Pons (tissue), 1 donor: ENCODE data around the gene TOGARAM1.

ENCODE experiments used
- DNase-seq: peaks from one replicate; pipeline ENCODE4 v3.0.0-alpha.2; 2016; ENCODE audit warnings: low spot score

The TOGARAM1 gene

DNA sequence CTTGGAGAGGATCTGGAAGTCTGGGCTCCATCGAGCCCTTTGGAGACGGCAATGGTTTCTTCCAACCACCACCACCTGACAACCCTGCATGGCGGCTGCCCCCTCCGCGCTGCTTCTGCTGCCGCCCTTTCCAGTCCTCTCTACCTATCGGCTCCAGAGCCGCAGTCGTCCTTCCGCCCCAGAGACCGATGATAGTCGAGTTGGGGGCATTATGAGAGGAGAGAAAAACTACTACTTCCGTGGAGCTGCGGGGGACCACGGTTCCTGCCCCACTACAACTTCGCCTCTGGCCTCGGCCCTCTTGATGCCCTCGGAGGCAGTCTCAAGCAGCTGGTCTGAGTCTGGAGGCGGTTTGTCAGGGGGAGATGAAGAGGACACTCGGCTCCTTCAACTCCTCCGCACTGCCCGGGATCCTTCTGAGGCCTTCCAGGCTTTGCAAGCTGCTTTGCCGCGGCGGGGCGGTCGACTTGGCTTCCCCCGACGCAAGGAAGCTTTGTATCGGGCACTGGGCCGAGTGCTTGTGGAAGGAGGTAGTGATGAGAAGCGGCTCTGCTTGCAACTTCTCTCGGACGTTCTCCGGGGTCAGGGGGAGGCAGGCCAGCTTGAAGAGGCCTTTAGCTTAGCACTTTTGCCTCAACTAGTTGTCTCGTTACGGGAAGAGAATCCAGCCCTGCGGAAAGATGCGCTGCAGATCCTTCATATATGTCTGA is 499 bp downstream of the TOGARAM1 start:
- DNase-seq = peak; percentile 55

DNA sequence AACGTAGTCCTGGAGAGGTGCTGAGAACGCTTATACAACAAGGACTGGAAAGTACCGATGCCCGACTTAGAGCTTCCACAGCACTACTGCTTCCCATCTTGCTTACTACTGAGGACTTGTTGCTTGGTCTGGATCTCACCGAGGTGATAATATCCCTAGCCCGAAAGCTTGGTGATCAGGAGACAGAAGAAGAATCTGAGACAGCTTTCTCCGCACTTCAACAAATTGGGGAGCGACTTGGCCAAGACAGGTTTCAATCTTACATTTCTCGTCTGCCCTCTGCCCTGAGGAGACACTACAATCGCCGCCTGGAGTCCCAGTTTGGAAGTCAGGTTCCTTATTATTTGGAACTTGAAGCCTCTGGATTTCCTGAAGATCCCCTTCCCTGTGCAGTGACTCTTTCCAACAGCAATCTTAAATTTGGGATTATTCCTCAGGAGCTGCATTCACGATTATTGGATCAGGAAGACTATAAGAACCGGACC is 1.1 kb downstream of the TOGARAM1 start:
- DNase-seq = no peak

GRCh38 chr14:44963775-44964380 is 1.9 kb downstream of the TOGARAM1 start:
- DNase-seq = peak; percentile 70

DNA sequence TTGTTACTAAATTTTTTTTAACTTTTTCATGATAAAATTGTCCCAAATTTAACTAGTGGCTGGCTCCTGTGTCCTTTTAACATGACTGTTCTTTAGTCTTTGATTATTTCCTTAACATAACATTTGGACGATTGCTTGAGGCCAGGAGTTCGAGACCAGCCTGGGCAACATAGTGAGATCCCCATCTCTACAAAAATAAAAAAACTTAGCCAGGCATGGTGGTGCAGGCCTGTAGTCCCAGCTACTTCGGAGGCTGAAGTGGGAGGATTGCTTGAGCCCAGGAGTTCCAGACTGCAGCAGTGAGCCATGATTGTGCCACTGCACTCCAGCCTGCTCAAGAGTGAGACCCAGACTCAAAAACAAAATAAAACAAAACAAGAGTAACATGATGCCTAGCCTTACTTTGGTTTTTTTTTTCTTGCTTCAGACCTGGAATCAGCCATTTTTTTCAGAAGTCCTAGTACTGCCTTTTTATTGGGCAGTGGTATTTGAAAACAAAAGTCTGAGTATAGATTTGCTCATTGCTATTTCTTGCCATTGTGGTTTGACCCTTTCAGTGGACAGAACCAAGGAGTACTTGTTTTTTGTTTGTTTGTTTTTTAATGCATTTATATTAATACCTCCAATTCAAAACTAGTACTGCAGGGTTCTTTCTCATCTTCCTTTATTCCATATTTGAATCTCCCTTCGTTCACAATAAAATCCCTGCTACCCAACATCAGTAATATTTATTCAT is 4.8 kb downstream of the TOGARAM1 start:
- no peak for DNase-seq

DNA sequence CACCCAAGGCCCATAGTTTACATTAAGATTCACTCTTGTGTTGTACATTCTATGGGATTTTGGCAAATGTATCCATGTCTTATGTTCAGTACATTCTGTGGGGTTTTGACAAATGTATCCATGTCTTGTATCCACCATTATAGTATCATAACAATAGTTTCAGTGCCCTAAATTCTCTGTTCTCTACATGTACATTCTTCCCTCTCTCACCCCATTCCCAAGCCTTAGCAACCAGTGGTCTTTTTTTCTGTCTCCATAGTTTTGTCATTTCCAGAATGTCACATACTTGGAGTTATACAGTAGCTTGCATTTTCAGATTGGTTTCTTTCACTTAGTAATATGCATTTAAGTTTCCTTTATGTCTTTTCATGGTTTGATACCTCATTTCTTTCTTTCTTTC is 6.7 kb downstream of the TOGARAM1 start:
- DNase-seq = no peak

GRCh38 chr14:44970907-44971306 is 8.9 kb downstream of the TOGARAM1 start:
- no peak for DNase-seq

- DNase-seq = no peak
These were observed 9.5 kb downstream of the TOGARAM1 start for GRCh38 chr14:44971459-44971858.

GRCh38 chr14:44979273-44979672 is 17.3 kb downstream of the TOGARAM1 start:
- no peak for DNase-seq

DNA sequence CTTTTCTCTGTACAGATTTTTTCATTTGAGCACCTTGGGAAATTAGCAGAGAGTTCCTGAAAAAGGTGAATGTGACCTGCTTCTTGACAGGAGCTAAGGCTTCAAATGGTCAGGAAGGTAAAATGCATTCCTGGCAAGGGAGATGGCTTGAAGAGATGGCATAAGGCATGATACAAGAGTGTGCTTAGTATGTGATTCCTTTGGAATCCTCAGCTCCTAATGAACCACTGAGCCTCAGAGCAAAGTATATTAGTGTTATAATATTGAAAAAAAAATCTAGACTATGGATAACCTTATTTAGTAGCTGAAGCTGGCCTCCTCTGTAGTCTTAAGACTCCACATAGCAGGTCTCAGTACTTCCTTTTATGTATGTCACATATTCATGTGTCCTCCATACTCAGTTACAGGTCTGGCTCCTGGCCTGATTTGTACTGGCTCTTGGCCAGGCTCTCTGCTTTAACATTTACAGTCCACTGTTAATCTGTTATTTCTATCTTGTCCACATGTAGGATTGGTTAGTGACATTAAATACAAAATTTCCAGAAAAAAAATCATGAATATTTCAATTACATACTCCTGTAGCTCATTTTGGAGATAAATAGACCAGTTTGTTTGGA is 17.9 kb downstream of the TOGARAM1 start:
- DNase-seq = no peak

DNA sequence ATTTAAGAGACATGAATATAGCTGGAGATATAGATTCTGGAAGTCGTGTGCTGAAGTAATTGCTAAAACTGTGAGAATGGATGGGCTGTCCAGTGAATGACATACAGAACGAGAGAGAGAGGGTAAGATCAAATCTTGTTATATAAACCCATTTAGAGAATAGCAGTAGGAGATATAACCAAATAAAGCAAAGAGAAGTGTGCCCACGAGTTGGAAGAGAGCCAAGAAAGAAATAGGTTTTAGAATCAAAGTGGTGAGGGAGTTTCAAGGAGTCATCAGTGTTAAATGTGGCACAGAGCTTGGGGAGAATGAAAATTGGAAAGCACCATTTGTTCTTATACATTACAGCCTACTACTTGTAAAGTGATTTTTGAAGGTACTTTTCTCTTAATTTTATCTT is 19.2 kb downstream of the TOGARAM1 start:
- DNase-seq = no peak

GRCh38 chr14:44982594-44982993 is 20.6 kb downstream of the TOGARAM1 start:
- DNase-seq = no peak

- DNase-seq = no peak
These were observed 26.7 kb downstream of the TOGARAM1 start for GRCh38 chr14:44988694-44989093.

- peak; percentile 44 for DNase-seq
These were observed 27.8 kb downstream of the TOGARAM1 start for GRCh38 chr14:44989497-44990440.

GRCh38 chr14:44990533-44990932 is 28.5 kb downstream of the TOGARAM1 start:
- no peak for DNase-seq

- peak; percentile 96 for DNase-seq
These were observed 33.2 kb downstream of the TOGARAM1 start for GRCh38 chr14:44995196-44995595.

DNA sequence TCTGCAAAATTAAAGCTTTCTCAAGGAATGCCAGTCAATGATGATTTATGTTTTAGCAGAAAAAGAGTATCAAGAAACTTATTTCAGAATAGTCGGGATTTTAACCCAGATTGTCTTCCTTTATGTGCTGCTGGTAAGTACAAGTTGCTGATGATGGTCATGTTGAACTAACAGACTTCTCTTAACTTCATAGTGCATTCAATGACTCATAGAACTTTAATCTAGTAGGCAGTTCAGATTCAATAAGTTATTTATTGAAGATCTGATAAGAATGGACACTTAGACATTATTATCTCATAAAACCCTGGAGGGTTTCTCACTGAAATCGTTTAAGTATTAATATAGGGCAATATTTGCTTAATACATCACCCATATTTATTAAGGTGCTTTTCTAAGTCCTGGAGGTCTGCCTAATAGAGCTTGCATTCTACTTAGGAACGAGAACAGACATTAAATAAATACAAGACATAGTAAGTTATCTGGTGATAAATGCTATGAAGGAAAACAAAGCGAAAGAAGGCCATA is 33.8 kb downstream of the TOGARAM1 start:
- no peak for DNase-seq

GRCh38 chr14:45003924-45004323 is 41.9 kb downstream of the TOGARAM1 start:
- DNase-seq = no peak

DNA sequence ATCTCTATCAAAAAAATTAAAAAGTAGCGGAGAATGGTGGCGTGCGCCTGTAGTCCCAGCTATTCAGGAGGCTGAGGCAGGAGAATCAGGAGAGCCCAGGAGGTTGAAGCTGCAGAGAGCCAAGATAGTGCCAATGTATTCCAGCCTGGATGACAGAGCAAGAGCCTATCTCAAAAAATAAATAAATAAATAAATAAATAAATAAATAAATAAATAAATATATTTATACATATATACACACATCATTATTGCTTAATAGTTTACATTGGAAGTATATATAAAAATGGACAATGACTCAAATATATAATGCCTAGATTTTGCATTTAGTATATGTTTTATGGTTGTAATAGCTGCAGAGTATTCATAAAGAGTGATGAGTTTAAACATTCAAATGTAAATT is 53.1 kb downstream of the TOGARAM1 start:
- no peak for DNase-seq

- no peak for DNase-seq
These were observed 66.2 kb downstream of the TOGARAM1 start for GRCh38 chr14:45028107-45028626.

DNA sequence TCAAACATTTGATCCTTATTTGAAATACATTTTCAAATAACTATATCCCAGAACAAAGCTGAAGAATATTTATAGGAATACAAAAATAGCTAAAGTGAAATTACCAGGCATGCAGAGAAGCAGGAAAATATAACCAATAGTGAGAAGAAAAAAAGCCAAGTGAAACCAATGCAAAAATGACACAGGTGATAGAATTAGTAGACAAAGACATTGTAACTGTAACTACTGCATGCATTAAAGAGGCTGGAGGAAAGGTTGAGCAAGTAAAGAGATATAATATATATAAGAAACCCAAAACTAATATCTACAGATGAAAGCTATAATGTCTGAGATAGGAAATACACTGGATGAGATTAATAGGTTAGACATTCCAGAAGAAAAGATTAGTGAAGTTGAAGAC is 72.7 kb downstream of the TOGARAM1 start:
- DNase-seq = no peak

DNA sequence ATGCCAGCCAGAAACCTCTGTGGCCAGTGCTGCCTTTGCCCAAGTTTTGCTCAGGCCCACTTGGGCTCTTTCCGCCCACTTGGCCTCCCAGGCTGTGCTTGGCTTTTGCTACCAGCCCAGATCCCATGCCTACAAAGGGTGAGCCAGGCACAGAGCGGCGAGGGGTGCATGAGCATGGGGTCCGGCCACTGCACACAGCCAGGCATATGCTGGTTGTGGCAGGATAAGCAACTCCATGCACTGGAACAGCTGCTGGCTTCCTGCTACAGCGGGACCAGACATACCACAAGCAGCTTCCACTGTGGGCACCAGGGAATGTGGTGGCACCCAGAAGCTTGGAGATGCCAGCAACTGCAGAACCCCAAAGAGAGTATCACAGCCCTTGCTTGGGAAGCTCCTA is 76.3 kb downstream of the TOGARAM1 start:
- no peak for DNase-seq
